ENCODE data around the gene STX5. TPM values are rescaled to one million over a fixed set of nuclear protein-coding genes. Genes with fewer than 3 reads are reported as not detected.
"Not testable (repeated sequence)": the region's sequence is repeated elsewhere in the genome, so short reads cannot be mapped to it uniquely, and the experiment has no call there.

STX5 gene
- total and polyA plus RNA-seq, 10 of the 15 experiments (the other 5 are each of a cell fraction or from before 2014, with no cell fraction given), result 3.8 to 35.4 (median 27.4) TPM

DNA sequence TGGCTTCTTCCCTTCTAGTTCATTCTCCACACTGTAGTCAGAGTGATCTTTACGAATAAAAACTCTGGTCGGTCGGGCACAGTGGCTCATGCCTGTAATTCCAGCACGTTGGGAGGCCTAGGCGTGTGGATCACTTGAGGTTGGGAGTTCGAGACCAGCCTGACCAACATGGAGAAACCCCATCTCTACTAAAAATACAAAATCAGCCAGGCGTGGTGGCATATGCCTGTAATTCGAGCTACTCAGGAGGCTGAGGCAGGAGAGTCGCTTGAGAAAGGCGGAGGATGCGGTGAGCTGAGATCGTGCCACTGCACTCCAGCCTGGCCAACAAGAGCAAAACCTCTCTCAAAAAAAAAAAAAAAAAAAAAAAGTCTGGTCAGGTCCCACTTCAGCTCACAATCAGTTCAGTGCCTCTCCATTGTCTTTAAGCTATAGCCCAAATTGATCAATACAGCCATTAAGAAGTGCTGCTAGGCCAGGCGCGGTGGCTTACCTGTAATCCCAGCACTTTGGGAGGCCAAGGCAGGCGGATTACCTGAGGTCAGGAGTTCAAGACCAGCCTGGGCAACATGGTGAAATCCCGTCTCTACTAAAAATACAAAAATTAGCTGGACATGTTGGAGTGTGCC is 29.8 kb upstream of the STX5 start:
- in situ Hi-C loops (cut with MboI) (loop anchor here (10.0 kb wide), 1 partner anchor 437 kb away; no protein-coding TSS in a partner anchor), intact Hi-C loops (cut with micrococcal nuclease; ENCODE audit: unreplicated experiment) (loop anchor here (1.0 to 10.0 kb wide), 5 partner anchors 75 to 467 kb away; partner anchors contain the start of genes LBHD1, TUT1 and UQCC3)
- not testable (repeated sequence) for H3K36me3 ChIP-seq (ENCODE audit: control insufficient read depth in 2 of 2, insufficient read depth in 2 of 2, low read length in 1 of 2); H3K27me3 ChIP-seq (replicated peaks in 1 of 2; ENCODE audit: control insufficient read depth in 2 of 2, insufficient read depth in 2 of 2, low read length in 1 of 2); H3K9me3 ChIP-seq (replicated peaks; ENCODE audit: control insufficient read depth, insufficient read depth, low read length); H2AFZ ChIP-seq (ENCODE audit: control insufficient read depth, low read depth, low read length); DNase-seq (ENCODE audit: low read depth, low spot score); FAIRE-seq; H3K4me3 ChIP-seq; BruUV-seq (replicated peaks); H4K20me1 ChIP-seq (ENCODE audit: control insufficient read depth, insufficient read depth)
- Histone ChIP-seq H3K4me1 (ENCODE audit: control insufficient read depth, insufficient read depth, low read length) (peaks cover 23% of the 10 kb centered on the region), H3K79me2 (ENCODE audit: control insufficient read depth, insufficient read depth, low read length) (peaks cover 86% of the 10 kb centered on the region), H3K4me2 (ENCODE audit: control insufficient read depth, insufficient read depth) (peak overlapping the region; percentile 93), H3K9ac (ENCODE audit: control insufficient read depth, insufficient read depth, low read length) (peak overlapping the region; percentile 52; the same call in 1 of the 2 replicates), H3K27ac (ENCODE audit: control insufficient read depth, insufficient read depth) (peak overlapping the region; percentile 61)
- TF ChIP-seq IKZF2 (IDR thresholded peaks at IDR 0.05) (0 out of 4 replicates have a peak, but pooled peaks of 1 of the 2 experiments have one; percentile 5), PAX5 (IDR thresholded peaks at IDR 0.05; ENCODE audit: borderline replicate concordance, low read depth, low read length) (peak; percentile 56; the same call in 1 of the 2 replicates)
- ATAC-seq, result peak; percentile 19
- ChIA-PET POLR2A (interaction anchor here (0.5 to 4.1 kb wide), 21 partner anchors 9 to 240 kb away, joined by 3 to 44 read pairs (median 5); partner anchors contain the start of genes C11orf98, CSKMT, HNRNPUL2 and NXF1), RAD21 (ENCODE audit: unreplicated experiment) (interaction anchor here (0.6 to 3.9 kb wide), 17 partner anchors 10 to 954 kb away, joined by 3 to 57 read pairs (median 3); partner anchors contain the start of genes SLC3A2, STX5, TEX54 and TMEM179B), CTCF (interaction anchor here (0.6 to 8.0 kb wide), 27 partner anchors 8 to 467 kb away, joined by 3 to 131 read pairs (median 6); partner anchors contain the start of genes POLR2G, SLC3A2, TAF6L and TEX54), SMC1A (ENCODE audit: uncharacterized antibody, unreplicated experiment) (interaction anchor here (0.6 to 3.5 kb wide), 28 partner anchors 8 to 896 kb away, joined by 3 to 33 read pairs (median 4); partner anchors contain the start of genes C11orf98, CSKMT, LBHD1 and SLC3A2)
- 26% methylated on average over 12 of the region's 16 CpGs for WGBS (ENCODE audit: insufficient coverage, insufficient replicate concordance, low lambda C conversion rate, missing lambda C conversion rate)
